ENCODE data around the gene TM2D3. TPM values are rescaled to one million over a fixed set of nuclear protein-coding genes. Genes with fewer than 3 reads are reported as not detected.

Gene TM2D3
- total and polyA plus RNA-seq, 2 of the 8 experiments (the other 6 are each of a cell fraction or from before 2014, with no cell fraction given), result 26.4 to 28.0 TPM

GRCh38 chr15:101602801-101603200, 49.4 kb downstream of the TM2D3 start:
- no peak for FAIRE-seq
- POLR2A ChIA-PET (ENCODE audit: partially characterized antibody), result no interaction called here

More at GRCh38 chr15:101602801-101603200, 49.4 kb downstream of the TM2D3 start:
- H3K4me3 ChIP-seq (ENCODE audit: extremely low read depth in 1 of 4, insufficient read depth in 2 of 4, low read depth in 3 of 4, low read length in 4 of 4), result no peak overlapping the region
- H3K4me1 ChIP-seq (replicated peaks in 1 of 4; ENCODE audit: control insufficient read depth in 3 of 4, insufficient read depth in 4 of 4, low read length in 3 of 4), result peaks cover 0 to 3% (median 0%) of the 10 kb centered on the region in 4 experiments; a peak in 2 of 7 replicates
- no peak overlapping the region for H2BK12ac ChIP-seq (ENCODE audit: low read depth, low read length)
- no peak overlapping the region for H3K4ac ChIP-seq (replicated peaks; ENCODE audit: insufficient read length, low read depth, low read length)
- no peak overlapping the region; the same call in 1 of the 2 replicates for H4K8ac ChIP-seq (ENCODE audit: extremely low read depth, insufficient read depth, low read length)
- no peak overlapping the region for H2BK5ac ChIP-seq (ENCODE audit: low read depth, low read length)
- H4K5ac ChIP-seq (ENCODE audit: insufficient read length, low read depth, low read length), result no peak overlapping the region
- H2AFZ ChIP-seq (ENCODE audit: low read length), result no peak overlapping the region
- H3K4me2 ChIP-seq (ENCODE audit: insufficient read depth in 1 of 2, low read depth in 2 of 2, low read length in 2 of 2), result no peak overlapping the region
- no peaks in the 10 kb centered on the region for H3K23me2 ChIP-seq (ENCODE audit: low read depth, low read length)
- H2BK120ac ChIP-seq (replicated peaks; ENCODE audit: low read depth, low read length), result no peak overlapping the region
- TF ChIP-seq TAF7 (optimal IDR thresholded peaks at IDR 0.05; ENCODE audit: borderline replicate concordance, low read depth, low read length) (no peak), RNF2 (IDR thresholded peaks at IDR 0.05; ENCODE audit: borderline replicate concordance, low read depth, low read length, missing control alignments, poor library complexity, severe bottlenecking) (no peak), E2F6 (IDR thresholded peaks at IDR 0.05) (no peak), CHD2 (IDR thresholded peaks at IDR 0.05; ENCODE audit: low read length) (no peak), EZH2 (IDR thresholded peaks at IDR 0.05; ENCODE audit: low read depth, low read length, severe bottlenecking) (no peak), POLR2AphosphoS5 (IDR thresholded peaks at IDR 0.05; ENCODE audit: low read depth, low read length) (no peak)
- no peak overlapping the region for H3K56ac ChIP-seq (replicated peaks; ENCODE audit: insufficient read length, low read depth, low read length)
- H4K20me1 ChIP-seq (replicated peaks in 1 of 2; ENCODE audit: control insufficient read depth in 1 of 2, insufficient read depth in 2 of 2, low read length in 2 of 2), result no peaks in the 10 kb centered on the region
- no peaks in the 10 kb centered on the region for H3K79me1 ChIP-seq (ENCODE audit: low read depth, low read length)
- H2BK15ac ChIP-seq (ENCODE audit: low read length), result no peak overlapping the region
- no peak for DNase-seq (ENCODE audit: low read depth in 1 of 2, low spot score in 2 of 2)
- no peaks in the 10 kb centered on the region for H3K36me3 ChIP-seq (ENCODE audit: control insufficient read depth in 2 of 4, insufficient read depth in 4 of 4, low read length in 3 of 4)
- no peak overlapping the region for H4K91ac ChIP-seq (replicated peaks; ENCODE audit: insufficient read length, low read length)
- H3K27me3 ChIP-seq (replicated peaks in 1 of 4; ENCODE audit: control insufficient read depth in 3 of 4, extremely low read depth in 1 of 4, insufficient read depth in 3 of 4, low read length in 3 of 4), result peaks cover 0 to 2% (median 0%) of the 10 kb centered on the region in 4 experiments; a peak in 1 of 7 replicates
- no peaks in the 10 kb centered on the region for H3K9me3 ChIP-seq (ENCODE audit: insufficient read depth in 2 of 2, low read depth in 1 of 2, low read length in 1 of 2)
- H3K14ac ChIP-seq (ENCODE audit: insufficient read length), result no peak overlapping the region
- H3K18ac ChIP-seq (ENCODE audit: extremely low read depth, low read length), result no peak overlapping the region
- H2AK5ac ChIP-seq (ENCODE audit: low read depth, low read length), result no peak overlapping the region
- H3K27ac ChIP-seq (ENCODE audit: low read depth, low read length), result no peak overlapping the region
- no peaks in the 10 kb centered on the region for H3K79me2 ChIP-seq (ENCODE audit: control insufficient read depth in 1 of 2, insufficient read depth in 2 of 2, low read length in 2 of 2)
- H3K23ac ChIP-seq (ENCODE audit: insufficient read length), result no peak overlapping the region
- H2BK20ac ChIP-seq (ENCODE audit: low read length), result no peak overlapping the region
- CTCF ChIA-PET (ENCODE audit: partially characterized antibody), result interaction anchor here (0.6 to 1.2 kb wide), 2 partner anchors 100 to 281 kb away, joined by 3 read pairs; no protein-coding TSS in a partner anchor
- no peak overlapping the region for H3K9ac ChIP-seq (replicated peaks in 1 of 4; ENCODE audit: extremely low read depth in 1 of 4, low read depth in 3 of 4, low read length in 3 of 4)
- WGBS, 2 experiments (ENCODE audit: extremely low coverage in 1 of 2, insufficient coverage in 1 of 2, insufficient read length in 1 of 2, insufficient replicate concordance in 2 of 2, low coverage in 1 of 2, low lambda C conversion rate in 2 of 2, missing lambda C conversion rate in 1 of 2), result 95% methylated on average over 6 of the region's 6 CpGs; no CpG with 5 or more reads in 1 of the 2 experiments
